ENCODE data around the gene ALKBH4.

The ALKBH4 gene

DNA sequence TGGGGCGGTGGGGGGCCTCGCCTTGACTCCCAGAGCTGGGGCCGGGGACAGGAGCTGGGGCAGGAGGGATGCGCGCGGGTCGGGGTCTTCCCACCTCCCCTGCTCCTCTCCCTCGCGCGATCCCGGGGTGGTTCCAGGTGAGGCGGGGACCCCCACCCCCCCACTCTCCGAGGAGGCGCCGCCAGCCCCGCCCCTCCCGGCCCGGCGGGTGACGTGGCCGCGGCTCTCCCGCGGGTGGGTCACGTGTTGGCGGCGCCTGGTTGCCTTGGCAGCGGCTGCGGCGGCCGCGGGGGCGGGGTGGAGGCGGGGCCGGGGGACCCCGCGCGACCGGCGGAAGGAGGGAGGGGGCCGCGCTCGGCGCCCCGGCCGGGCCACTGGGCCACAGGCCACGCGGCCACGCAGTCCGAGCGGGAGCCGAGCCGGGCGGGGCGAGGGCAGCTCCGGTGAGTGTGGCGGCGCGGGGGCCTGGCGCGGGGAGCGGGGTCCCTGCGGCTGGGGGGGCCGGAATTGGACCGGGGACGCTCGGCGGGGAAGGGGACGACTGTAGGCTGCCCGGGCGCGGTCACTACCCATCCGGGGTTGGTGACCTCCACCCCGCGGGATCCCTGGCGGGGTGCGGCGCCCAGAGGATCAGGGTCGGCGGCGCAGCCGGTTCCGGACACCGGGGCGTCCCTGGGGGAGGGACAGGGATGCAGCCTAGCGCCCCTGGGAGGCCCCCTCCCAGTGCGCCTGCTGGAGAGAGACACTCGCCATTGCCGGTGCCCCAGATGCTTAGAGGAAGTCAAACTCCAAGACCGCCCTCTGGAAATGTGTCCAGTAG is 31.2 kb downstream of the ALKBH4 start, which contains the start of gene ORAI2:
Gene ORAI2, plus strand, starts transcription at position 357 of the 820 bp plus-strand sequence. CDS start 5,382 bp downstream, outside the sequence.
- peak within 1 kb of the TSS; percentile 69 for H3K4me3 ChIP-seq (ENCODE audit: low read length)
- TF ChIP-seq, protein P1, sequence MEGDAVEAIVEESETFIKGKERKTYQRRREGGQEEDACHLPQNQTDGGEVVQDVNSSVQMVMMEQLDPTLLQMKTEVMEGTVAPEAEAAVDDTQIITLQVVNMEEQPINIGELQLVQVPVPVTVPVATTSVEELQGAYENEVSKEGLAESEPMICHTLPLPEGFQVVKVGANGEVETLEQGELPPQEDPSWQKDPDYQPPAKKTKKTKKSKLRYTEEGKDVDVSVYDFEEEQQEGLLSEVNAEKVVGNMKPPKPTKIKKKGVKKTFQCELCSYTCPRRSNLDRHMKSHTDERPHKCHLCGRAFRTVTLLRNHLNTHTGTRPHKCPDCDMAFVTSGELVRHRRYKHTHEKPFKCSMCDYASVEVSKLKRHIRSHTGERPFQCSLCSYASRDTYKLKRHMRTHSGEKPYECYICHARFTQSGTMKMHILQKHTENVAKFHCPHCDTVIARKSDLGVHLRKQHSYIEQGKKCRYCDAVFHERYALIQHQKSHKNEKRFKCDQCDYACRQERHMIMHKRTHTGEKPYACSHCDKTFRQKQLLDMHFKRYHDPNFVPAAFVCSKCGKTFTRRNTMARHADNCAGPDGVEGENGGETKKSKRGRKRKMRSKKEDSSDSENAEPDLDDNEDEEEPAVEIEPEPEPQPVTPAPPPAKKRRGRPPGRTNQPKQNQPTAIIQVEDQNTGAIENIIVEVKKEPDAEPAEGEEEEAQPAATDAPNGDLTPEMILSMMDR (conservative IDR thresholded peaks at IDR 0.05; ENCODE audit: low read depth, low read length): no peak
- no peak for DNase-seq (ENCODE audit: low read depth)

DNA sequence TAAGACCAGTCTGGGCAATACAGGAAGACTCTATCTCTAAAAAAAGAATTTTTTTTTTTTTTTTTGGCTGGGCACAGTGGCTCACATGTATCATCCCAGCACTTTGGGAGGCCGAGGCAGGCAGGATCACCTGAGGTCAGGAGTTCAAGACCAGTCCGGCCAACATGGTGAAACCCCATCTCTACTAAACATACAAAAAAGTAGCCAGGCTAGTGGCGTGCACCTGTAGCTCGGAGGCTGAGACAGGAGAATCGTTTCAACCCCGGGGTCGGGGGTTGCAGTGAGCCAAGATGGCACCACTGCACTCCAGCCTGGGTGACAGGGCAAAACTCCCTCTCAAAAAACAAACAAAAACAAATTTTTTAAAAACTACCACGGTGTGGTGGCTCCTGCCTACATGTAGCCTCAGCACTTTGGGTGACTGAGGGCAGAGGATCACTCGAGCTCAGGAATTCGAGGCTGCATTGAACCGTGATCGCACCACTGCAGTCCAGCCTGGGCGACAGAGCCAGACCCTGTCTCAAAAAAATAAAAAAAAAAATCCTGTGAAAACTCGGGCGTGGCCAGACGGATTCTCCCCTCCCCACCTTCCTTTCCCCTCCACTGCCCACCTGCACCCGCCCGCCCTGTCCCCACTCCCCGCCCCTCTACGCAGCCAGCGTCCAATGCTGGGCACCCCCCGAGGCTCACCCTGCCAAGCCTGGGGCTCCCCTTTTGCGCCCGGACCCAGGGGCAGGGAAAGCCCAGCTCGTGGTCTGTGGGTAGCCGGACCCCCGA is 32.0 kb downstream of the ALKBH4 start:
- no peak for DNase-seq (ENCODE audit: low read depth)
- TF ChIP-seq, protein P1 (conservative IDR thresholded peaks at IDR 0.05; ENCODE audit: low read depth, low read length): no peak
- H3K4me3 ChIP-seq (ENCODE audit: low read length): peak overlapping the region; percentile 55

DNA sequence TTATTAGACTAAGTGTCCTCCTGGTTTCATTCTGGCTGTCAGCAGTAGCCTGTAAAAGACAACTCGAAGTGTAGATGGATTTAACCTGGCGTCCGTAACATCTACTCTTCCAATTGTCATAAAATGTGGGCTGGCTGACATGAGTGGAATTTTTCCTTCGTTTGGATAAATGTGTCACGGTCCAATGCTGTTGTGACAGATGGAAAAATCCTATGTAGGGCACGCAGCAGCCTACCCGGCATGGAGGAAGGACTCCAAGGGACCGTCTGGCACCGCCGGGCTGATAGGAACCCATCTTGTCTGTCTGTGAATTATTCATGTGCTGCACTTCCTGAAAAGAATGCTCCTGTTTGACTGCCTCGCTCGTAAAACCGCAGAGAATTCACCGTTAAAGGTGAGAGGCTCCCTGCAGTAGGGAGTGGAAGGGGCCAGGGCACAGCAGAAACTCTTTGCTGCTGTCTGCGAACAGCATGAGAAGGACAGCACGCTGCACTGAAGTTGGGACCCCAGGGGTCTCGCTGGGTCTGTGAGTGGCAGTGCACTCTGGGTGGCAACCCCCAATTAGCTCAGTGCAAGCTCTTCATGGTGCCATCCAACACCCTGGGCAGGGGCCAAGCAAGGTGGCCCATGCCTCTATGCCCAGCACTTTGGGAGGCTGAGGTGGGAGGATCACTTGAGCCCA is 32.9 kb downstream of the ALKBH4 start:
- TF ChIP-seq, protein P1 (conservative IDR thresholded peaks at IDR 0.05; ENCODE audit: low read depth, low read length): no peak
- H3K4me3 ChIP-seq (ENCODE audit: low read length): no peak overlapping the region
- no peak for DNase-seq (ENCODE audit: low read depth)

DNA sequence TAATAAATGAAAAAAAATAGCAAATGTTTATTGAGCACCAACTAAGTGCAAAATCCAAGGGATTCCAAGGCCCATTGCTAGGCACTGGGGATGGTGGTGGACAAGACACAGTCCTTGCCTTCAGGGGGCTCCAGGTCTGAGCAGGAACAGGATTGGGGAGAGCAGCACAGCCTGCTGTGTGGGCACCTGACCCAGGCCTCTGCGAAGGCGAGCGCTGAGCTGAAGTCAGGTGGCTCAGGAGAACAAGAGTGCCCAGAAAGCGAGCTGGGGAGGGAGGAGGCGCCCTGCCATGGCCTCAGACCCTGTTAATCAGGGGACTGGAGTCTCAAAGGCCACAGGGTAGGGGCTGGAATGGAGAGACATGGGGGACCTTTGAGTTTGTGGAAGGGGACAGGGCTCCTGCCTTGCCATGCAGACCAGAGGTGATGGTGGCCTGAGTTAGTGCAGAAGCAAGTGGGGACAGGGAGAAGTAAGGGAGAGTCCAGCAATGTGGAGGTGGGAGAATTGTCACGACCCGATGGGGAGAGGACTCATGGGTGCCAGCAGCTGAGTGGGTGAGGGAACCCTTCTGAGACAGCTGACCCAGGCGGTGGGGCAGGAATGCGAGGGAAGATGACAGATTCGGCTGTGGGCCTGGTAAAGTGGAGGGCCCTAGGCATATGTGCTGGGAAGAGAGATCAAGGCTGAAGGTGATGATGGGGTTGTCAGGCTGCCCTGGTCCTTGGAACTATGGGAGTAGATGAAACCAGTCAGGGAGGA is 35.3 kb downstream of the ALKBH4 start:
- TF ChIP-seq, protein P1 (conservative IDR thresholded peaks at IDR 0.05; ENCODE audit: low read depth, low read length): no peak
- no peak overlapping the region for H3K4me3 ChIP-seq (ENCODE audit: low read length)
- DNase-seq (ENCODE audit: low read depth): no peak

DNA sequence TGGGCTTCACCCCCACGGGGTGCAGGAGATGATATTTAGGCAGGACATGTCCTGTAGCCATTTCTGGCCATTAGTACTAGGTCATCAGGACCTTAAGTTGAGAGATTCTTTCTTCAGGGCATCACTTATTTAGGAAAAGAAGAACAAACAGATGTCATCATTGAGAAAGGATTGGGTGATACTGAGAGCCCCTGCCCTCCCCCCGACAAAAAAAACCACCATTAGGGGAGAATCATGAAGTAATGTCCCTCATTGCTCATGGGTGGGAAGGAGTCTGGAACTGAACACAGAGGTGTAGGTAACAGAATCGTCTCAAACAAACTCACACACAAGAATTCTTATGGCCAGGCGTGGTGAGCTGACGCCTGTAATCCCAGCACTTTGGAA is 37.7 kb downstream of the ALKBH4 start:
- no peak for DNase-seq (ENCODE audit: low read depth)
- TF ChIP-seq, protein P1 (conservative IDR thresholded peaks at IDR 0.05; ENCODE audit: low read depth, low read length): no peak
- no peak overlapping the region for H3K4me3 ChIP-seq (ENCODE audit: low read length)

DNA sequence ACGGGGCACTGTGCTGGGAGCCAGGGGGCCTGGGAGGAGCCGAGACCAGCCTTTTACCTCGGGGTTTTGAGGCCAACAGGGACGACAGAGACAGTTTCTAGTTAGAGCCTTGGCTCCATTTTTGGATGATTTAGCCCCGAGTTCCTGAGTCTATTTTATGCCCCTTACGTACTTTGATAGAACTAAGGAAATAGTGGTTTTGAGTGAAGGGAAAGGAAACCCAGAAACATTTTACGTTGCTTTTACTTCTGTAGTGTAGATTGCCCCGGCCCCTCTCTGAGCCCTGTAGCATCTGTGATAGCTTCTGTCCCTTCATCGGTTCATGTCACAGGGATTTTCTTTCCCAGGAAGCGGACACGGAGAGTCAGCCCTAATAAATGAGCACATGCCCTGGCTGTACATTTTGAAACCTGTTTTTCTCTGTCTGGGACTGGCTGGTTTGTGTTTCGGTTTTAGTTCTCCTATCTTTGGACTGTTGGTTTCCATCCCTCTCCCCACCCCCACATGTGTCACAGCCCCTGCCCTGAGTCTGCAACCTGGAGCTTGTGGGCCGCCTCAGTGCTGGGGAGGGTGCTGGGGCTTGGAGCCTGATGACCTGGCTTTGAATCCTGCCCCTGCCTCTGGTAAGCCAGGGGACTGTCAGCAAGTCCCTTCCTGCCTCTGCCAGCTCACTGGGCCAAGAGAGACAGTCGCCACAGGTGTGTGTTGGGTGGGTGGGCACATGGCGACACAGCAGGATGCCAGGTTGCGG is 38.2 kb downstream of the ALKBH4 start:
- no peak for DNase-seq (ENCODE audit: low read depth)
- H3K4me3 ChIP-seq (ENCODE audit: low read length): no peak overlapping the region
- TF ChIP-seq, protein P1 (conservative IDR thresholded peaks at IDR 0.05; ENCODE audit: low read depth, low read length): no peak
